Amygdala (tissue), 56 donors: ENCODE measurements around the gene TREM2.
"Not testable (repeated sequence)": the region's sequence is repeated elsewhere in the genome, so short reads cannot be mapped to it uniquely, and the experiment has no call there.

ENCODE experiments used
- DNase-seq, 56 donors: peaks; one replicate each; lab custom pipeline; 2025; lab: John Stamatoyannopoulos, UW

TREM2 gene

GRCh38 chr6:41162687-41163418 is at the start of gene TREM2:
TSS of gene TREM2 (minus strand) at chr6:41163116. CDS start at chr6:41163082, 34 bp downstream.
- peak in 2 of 56 donors; percentile 6 to 26 for DNase-seq

GRCh38 chr6:41209547-41210320 is 46.8 kb upstream of the TREM2 start:
- no peak for DNase-seq

GRCh38 chr6:41208439-41209106 is 45.7 kb upstream of the TREM2 start:
- no peak for DNase-seq

GRCh38 chr6:41204156-41204555 is 41.2 kb upstream of the TREM2 start:
- DNase-seq = no peak

GRCh38 chr6:41201764-41202173 is 38.9 kb upstream of the TREM2 start:
- no peak for DNase-seq

GRCh38 chr6:41200901-41201763 is 38.2 kb upstream of the TREM2 start, which contains the start of gene TREML2:
TSS of gene TREML2 (minus strand) at chr6:41201149. CDS start at chr6:41201008, 141 bp downstream.
- no peak for DNase-seq

GRCh38 chr6:41200296-41200900 is 37.5 kb upstream of the TREM2 start:
- DNase-seq = peak in 3 of 56 donors; percentile 7 to 20 (median 7)

- DNase-seq = no peak
These were observed 36.8 kb upstream of the TREM2 start for GRCh38 chr6:41199552-41200246.

GRCh38 chr6:41197234-41197633 is 34.3 kb upstream of the TREM2 start:
- no peak for DNase-seq

- DNase-seq = no peak
These were observed 31.5 kb upstream of the TREM2 start for GRCh38 chr6:41194386-41194785.

- DNase-seq = no peak
These were observed 31.0 kb upstream of the TREM2 start for GRCh38 chr6:41193884-41194283.

- no peak for DNase-seq
These were observed 30.3 kb upstream of the TREM2 start for GRCh38 chr6:41193171-41193734.

- DNase-seq = peak in 1 of 56 donors; percentile 20
These were observed 28.7 kb upstream of the TREM2 start for GRCh38 chr6:41191569-41191968.

GRCh38 chr6:41190791-41191190 is 27.9 kb upstream of the TREM2 start:
- DNase-seq = no peak

- DNase-seq = no peak
These were observed 27.1 kb upstream of the TREM2 start for GRCh38 chr6:41189967-41190366.

GRCh38 chr6:41189046-41189445 is 26.1 kb upstream of the TREM2 start:
- not testable (repeated sequence) for DNase-seq

GRCh38 chr6:41187924-41188886 is 25.3 kb upstream of the TREM2 start:
- DNase-seq = no peak
